T-helper 9 cell (primary cell): ENCODE results near the gene RTN4R.

ENCODE experiments used
- DNase-seq: peaks from one replicate; pipeline ENCODE4 v3.0.0-alpha.2; 2020

Gene RTN4R

DNA sequence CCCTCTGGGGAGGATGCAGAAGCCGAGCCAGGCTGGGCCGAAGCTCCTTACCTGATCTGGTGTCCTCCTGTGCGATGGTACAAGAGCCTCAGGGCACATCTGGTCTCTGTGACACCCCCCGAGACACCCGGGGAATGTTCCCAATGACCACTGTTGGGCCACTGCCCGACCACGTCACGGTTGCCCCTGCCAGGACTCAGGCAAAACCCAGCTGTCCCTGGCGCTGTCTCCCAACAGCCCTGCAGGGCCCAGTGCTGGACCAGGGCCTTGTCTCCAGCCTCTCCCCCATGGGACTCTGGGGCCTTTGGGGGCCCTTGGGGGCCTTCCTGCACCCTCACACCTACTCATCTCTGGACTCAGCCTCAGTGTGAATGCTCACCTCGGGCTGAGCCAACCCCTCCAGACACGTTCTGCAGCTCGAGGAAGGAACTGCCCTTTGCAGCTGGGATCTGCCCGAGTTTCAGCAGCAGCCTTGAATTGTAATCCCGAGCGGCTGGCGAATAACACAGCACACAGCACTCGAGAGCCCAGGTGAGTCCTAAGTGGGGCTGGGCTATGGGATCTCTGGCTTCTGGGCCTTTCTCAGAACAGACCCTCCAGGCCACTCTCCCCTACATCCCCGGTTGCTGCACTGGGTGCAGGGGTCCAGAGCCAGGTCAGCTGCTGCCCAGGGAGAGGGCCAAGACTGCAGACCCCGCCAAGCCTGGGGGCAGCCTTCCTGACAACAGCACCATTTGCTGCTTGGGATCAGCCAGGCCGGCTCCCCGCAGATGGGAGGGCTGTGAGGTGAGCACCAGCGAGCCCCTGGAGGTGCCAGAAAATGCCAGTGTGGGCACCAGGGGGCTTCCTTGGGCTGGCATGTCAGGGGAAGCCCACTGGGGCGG, 39.8 kb downstream of the RTN4R start:
- DNase-seq = no peak

DNA sequence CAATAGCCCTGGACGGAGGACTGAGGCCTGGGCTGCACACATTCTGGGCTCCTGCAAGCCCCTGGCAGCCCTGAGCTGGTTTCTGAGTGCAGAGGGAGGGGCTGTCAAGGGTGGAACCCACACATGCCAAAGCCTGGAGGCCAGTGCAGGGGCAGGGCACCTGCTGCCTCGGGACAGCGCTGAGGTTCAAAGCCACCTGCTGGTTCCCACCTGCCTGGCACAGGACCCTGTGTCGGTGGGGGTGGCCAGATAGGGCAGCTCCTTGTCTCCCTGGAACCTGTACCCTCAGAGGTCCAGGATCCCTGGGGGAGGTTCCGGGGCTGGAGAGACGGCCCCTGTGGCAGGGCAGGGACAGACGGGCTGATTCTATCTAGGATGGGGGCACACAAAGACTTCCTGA, 40.8 kb downstream of the RTN4R start:
- no peak for DNase-seq

DNA sequence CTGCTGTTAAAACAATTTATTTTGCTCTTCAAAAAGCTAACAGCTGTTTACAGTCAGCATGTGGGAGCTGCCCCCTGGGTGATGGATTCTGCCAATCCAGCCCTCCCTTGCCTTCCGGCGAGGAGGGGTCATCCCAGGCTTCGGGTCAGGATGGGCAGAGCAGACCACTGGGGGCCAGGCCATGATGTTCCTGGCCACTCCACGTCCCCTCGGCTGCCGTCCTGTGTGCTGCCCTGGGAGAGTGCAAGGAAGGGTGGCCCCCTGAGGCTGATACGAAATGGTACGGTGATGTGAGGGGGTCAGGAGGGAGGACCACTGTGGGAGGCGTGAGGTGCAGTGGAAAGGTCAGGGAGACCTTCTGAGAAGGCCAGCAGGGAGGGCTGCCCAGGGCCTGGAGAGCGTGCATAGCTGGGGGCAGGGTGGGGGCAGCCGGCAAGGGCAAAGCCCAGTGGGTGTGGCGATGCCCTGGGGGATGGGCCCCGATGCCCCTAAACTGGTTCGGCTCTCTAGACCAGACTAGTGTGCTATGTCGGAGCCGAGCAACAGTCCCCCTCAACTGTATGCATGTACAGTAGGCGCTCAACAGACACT, 41.3 kb downstream of the RTN4R start:
- DNase-seq = no peak

DNA sequence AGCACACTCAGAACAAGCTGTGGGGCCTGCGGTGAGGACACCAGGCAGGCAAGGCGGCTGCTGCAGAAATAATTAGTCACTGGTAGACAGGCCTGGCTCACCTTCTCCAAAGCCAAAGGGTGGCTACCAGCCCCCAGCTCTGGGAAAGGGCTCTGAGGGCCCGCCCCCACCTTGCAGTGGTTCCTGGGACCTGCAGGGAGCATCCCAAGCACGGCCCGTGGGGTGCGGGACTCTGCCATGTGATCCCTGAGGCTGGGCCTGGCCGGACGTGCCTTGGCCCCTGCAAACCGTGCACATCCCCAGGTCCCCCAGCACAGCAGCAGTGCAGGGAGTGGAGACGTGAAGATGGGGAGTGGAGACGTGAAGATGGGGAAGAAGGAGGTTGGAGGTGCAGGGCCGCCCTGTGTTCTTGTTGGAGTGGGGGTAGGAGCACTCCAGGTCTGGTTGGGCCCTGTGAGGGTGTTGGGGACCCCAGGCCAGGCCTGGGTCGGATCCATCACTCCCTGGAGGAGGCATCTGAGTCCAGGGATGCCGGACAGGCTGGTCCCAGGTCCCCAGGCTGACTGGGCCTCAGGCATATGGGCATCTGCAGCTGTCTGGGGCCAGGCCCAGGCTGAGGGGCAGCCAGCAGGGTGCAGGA, 41.9 kb downstream of the RTN4R start:
- DNase-seq = no peak

DNA sequence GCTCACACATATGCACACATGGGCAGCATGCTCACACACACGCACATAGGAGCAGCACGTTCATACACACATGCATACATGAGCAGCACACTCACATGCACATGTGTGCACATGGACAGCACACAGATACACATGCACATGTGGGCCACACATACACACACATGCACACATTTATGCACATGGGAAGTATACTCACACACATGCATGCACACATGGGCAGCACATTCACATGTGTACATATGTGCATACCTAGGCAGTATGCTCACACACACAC, 42.5 kb downstream of the RTN4R start:
- DNase-seq = no peak

DNA sequence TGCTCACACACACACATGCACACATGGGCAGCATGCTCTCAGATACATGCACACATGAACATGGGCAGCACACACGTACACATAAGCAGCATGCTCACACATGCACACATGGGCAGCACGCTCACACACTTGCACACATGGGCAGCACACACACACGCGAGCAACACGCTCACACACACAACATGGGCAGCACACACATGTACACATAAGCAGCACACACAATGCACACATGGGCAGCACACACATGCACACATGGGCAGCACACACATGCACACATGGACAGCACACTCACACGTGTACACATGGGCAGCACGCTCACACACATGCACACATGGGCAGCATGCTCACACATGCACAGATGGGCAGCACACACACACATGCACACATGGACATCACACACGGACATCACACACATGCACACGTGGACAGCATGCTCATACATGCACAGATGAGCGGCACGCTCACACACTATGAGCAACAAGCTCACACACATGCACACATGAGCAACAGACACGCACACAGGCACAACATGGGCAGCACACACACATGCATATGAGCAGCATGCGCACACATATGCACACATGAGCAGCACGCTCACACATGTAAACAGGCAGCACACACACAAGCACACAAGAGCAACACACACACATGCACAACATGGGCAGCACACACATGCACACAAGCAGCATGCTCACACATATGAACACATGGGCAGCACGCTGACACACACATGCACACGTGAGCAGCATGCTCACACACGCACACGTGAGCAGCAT, 43.0 kb downstream of the RTN4R start:
- DNase-seq = no peak

DNA sequence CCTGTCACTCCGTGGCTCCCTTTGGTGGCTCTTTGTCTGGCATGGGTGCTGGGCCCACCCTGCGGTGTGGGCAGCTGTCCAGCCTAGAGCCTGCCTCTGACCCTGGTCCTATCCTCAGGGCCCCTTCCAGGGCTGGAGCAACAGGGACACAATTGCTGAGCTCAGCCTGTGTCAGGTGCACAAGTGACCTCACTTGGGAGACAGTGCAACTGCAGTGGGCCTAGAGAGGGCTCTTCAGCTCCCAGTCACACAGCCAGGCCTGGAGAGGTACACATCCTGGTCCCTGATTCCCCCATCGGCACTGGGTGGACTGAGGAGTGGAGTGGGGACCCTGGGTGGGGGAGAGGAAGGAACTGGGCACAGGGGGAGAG, 43.9 kb downstream of the RTN4R start:
- DNase-seq = no peak

DNA sequence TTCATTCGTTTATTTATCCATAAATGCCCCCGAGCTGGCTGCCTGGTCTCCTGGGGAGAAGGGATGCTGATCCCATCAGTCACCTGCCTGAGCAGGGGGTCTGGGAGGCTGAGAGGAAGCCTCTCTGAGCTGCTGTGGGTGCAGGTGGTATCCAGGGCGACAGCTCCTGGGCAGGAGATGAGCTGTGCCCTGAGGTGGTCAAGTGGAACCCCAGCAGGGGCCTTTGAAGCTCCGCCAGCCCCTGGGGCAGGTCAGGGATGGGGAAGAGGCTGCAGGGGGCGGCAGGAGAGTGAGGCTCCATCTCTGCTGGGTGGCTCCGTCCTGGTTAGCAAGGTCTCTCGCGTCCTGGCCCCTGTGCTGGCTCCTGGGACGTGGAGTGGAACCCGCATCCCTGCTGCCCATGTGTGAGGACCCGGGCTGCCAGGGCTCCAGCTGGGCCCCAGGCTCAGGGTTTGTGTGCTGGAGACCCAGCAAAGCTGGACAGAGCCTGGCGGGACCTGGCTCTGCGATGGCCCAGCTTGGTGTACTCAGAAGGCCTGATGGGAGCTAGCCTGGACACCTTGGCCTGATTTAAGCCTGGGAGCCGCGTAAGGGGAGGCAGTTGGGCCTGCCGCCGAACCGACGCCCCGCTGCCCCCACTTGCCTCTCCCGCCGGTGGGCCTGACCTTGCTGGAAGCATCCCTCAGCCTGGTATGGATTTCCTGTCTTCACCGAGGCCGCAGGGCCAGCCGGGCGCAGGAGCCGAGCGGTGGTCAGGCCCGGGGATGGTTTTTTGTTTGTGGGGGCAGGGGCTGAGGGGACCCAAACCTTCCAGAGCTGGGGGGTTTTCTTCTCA, 44.5 kb downstream of the RTN4R start:
- no peak for DNase-seq

DNA sequence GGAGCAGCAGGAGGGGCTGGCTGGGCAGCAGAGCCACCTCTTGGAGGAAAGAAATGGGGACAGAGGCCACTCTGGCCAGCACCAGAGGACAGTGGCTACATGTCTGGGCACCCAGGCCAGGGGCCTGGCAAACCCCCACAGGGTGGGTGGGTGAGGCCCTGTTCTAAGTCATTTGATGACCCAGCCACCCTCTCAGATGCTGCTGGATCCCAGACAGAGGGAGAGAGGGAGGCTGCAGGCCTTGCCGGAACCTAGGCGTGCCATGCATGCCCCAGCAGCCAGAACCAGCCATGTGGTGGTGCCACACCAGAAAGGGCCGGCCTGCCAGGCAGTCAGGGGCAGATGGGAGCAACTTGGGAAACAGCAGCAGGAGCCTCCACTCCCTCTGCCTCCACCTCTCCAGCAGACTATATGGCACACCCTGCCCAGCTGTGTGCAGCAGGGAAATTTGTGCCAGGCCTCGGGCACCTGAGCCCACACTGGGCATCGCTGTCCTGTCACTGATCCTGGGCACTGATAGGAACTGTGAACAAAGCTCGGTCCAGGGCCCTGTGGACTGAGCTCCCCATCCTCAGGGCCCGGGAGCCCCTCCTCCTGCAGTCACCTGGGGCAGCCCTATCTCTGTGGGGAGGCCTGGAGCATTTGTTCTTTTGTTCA, 45.2 kb downstream of the RTN4R start:
- DNase-seq = no peak

DNA sequence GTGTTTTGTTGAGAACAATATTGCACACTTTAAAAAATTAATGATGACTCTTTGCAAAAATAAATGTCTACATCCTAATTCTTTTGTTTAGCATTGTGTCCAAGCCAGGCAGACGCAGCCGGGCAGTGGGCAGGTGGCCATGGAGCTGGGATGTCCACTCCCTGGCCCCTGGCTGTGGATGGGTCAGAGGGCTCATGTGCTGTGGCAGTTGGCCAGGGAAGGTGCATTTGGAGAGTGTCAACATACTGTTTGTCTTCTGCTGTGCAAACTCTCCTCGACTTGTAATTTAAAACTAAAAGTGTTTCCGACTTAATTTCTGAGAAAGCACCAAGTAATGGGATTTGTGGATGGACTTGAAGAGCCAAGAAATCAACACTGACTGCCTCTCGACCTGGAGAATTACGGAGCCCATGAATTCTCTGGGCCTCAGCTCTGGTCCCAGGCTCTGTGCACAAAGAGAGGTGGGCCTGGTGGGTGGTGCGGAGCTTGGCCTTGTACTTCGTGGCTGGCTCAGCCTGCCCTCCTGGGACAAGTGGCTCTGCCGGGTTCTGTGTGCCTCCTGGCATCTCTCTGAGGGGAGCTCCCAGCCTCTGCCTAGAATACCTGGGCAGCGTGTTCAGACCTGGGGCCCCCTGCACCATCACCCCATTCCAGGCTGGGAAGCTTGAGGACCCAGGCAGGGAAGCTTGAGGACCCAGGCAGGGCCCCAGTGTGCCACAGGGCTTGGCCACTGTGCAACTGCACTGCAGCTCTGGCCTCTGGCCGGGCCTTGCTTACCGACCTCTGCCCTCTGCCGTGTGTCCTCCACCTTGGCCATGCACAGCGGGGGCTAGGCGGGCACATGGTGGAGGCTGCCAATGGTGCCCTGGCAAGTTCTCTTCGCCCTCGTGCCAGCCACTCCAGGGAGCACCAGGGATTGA, 46.4 kb downstream of the RTN4R start:
- DNase-seq = no peak

DNA sequence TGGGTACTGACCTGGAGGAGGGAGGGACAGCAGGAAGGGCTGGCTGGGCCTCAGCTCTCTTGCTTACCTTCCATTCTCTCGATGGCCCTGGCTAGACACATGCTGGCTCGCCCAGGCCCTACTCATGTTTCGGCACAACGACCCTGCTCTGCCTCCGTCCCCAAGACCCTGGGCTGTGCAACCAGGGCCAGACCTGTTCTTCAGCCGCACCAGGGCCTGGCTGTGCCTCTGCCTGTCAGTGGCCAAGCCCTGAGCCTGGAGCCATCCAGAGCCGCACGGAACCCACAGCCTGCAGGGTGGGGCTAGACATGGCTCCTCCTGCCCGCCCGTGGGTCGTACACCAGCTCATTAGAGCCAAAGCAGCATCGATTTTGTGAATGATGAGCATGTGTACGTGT, 47.5 kb downstream of the RTN4R start:
- DNase-seq = no peak

DNA sequence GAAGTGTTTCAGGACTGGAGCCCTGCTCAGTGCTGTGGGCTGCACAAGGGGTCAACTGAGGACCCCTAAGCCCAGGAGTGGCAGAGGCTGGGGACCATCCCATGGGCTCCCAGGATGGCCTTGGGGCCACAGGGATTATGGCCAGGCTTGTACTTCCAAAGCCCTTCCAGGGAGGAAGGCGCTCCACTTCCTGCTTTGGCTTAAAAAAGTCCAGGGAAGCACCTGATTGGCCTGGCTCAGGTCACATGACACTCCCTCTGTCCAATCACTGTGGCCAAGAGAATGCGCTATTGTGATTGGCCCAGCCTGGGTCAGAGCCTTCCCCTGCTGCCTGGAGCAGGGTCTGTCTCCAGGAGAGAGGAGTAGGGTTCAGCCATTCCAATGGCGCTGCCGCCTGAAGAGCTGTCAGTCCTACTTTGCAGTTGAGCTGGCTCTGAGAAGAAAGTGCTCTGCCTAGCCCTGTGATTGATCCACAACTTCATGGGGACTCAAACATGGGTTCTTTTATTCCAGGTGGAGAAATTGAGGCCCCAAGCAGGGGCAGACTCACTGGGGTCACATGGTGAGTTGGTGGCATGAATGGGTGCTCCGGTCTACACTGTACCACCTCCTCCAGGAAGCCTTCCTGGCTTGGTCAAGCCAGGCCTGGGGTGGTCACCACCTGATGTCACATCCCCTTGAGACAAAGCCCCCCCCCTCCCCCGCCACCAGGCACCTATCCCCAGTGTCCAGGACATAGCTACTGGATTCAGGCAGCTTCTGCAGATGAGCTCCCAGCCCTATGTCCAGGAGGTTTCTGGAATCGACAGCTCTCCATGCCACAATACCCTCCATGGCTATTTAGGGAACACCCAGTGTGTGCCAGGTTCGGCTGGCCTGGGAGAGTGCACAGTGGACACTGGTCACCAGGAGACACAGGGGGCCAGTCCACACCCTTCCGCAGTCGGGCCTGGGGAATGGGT, 48.2 kb downstream of the RTN4R start:
- DNase-seq = no peak

DNA sequence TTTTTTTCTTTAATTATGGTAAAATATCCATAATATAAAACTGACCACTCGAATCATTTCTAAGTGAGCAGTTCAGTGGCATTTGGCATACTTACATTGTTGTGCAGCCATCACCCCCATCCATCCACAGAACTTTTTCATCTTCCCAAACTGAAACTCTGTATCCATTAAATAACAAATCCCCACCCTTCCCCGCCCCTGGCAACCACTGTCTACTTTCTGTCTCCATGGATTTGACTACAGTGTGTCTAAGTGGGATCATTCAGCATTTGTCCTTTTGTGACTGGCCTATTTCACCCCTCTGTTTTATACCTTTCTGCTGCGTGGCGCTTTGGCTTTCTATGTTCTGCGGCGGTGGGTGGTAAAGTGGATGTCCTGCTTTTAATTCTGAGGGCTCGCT, 49.1 kb downstream of the RTN4R start:
- no peak for DNase-seq

DNA sequence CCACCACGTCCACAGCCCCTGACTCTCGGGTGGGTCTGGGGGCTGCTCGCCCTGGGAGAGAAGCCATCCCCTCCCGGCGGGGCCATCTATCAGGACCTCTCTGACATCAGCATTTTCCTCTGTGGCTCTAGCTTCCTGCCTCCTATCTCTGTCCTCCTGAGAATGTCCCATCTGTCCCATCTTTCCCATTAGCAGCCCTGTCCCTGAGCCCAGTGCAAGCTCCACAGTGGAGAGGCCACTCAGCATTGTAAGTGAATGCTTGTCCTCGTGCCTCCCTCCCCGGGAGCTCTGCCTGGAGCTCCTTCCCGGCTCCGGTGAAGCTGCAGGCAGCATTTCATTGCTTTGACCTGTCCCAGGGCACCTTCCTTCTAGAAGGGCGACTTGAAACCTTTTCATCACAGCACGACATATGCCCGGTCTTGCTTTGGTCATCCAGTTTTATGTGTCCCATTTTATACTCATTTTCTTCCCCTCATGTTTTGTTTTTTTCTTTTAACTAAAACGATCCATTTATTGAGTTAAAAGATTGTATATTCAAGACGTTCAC, 49.7 kb downstream of the RTN4R start:
- no peak for DNase-seq

DNA sequence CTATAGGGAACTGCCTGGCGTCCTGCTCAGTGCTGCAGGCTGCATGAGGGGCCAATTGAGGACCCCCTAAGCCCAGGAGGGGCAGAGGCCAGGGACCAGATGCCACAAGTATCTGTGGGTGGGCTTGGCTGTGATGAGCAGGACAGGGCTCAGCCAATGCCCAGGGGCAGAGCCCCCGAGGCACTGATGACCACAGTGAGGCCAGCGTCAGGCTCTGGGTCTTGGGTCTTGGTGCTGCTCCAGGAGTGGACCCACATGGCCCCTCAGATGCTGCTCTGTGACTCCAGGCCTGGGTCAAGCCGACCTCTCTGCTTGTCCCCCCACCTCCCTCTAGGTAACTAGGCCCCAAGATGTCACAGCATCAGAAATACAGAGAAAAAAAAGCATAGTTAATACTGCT, 50.6 kb downstream of the RTN4R start:
- DNase-seq = no peak

DNA sequence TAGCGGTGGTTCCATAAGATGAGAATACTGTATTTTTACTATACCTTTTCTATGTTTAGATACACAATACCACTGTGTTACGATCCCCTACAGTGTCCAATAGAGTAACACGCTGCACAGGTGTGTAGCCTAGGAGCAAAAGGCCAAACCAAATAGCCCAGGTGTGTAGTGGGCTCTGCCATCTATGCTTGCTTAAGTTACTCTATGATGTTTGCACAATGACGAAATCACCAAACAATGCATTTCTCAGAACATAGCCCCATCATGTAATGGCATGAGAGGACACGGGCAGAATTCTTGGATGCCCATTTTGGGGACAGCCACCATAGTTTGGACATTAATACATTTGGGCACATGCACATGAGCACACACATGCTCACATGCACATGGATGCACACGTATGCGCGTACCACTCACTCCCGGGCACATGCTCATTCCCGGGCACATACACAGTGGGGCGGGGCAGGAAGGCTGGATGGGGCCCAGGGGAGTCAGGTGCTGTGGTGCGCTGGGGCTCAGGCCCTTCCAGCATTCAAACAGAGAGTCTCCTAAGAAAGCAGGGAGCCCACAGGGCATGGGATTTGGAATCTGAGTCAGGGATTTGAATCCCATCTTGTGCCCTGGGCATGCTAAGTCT, 51.1 kb downstream of the RTN4R start:
- no peak for DNase-seq

DNA sequence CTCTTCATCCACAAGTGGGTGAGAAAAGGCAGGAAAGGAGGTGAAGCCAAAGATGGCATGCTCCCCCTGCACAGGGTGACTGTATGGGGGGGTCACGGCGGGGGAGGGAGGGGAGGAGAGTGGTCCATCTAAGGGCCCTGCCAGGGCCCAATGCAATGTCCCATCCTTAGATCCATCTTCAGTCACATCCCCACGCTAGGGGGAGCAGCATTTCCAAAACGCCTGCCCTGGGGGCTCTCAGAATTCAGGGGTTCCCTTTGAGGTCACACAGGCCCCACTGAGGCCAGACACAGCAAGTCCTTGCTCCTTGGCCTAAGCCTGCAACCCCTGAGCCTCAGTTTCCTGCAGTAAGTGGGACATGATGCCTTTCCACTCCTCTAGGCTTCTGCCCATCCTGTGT, 52.4 kb downstream of the RTN4R start:
- no peak for DNase-seq

DNA sequence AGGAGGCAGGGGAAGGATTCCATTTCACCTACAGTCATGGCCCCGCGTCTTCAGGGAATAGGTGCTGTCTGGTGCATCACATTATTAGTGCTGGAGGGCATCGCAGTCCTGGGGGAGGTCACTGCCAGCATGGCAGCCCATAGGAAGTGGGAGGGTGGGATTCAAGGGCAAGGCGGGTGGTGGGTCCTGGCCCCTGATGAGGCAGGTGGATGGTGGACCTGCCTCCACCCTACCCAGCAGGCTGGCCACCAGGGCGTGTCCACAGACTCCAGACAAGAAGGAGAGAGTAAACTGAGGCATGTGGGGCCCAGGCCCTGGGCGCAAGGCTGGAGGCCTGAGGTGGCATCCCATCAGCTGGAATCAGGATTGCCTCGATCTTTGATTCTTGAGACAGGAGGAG, 53.3 kb downstream of the RTN4R start:
- DNase-seq = no peak
